ENCODE results near the gene MEX3D.

The MEX3D gene

GRCh38 chr19:1514986-1515721, 53.0 kb downstream of the MEX3D start:
- no peak for DNase-seq

DNA sequence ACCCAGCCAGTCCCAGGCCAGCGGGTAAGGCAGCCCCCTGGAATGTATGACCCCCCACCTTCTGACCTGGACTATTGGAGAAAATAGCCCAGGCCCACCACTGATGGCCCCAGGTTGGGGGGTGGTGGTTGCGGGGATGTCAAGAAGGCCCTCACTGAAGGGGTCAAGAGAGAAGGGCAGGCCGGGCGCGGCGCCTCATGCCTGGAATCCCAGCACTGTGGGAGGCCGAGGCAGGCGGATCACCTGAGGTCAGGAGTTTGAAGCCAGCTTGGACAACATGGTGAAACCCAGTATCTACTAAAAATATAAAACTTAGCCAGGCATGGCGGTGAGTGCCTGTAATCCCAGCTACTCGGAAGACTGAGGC, 53.8 kb downstream of the MEX3D start:
- no peak for DNase-seq

DNA sequence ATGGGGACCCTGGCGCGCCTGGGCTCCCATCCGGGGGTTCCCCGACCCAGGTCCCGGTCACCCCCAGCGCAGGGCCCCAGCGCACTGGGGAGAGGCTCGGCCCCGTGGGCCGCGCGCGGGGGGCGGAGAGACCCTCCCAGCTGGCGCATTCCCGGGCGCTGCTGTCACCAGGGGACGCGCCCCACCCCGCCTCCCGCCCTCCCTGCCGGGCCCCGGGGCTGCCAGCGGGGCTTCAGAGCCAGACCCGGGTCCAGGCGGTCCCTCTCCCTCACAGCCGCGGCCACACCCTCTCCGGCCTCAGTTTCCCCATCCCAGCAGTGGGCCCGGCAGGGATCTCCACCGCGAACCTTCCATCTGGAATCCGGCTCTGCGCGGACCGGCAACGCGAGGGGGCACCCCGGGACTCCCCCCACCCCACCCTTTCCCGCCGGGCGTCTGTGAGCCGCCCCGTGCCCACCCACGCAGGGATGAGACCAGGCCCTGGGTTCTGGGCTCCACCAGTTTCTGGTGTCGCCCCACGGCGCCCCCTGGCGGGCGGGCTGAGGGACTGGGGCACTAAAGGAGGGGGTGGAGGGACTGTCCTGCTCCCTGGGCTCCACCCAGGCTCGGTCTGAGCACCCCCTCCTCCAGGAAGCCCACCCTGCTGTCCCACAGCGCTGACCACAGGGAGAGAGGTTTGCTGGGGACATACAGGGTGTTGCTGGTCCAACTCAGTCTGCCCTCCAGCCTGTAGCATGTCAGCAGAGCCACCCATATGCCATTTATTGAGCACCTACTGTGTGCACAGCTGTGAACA, 54.4 kb downstream of the MEX3D start:
- DNase-seq, result no peak

DNA sequence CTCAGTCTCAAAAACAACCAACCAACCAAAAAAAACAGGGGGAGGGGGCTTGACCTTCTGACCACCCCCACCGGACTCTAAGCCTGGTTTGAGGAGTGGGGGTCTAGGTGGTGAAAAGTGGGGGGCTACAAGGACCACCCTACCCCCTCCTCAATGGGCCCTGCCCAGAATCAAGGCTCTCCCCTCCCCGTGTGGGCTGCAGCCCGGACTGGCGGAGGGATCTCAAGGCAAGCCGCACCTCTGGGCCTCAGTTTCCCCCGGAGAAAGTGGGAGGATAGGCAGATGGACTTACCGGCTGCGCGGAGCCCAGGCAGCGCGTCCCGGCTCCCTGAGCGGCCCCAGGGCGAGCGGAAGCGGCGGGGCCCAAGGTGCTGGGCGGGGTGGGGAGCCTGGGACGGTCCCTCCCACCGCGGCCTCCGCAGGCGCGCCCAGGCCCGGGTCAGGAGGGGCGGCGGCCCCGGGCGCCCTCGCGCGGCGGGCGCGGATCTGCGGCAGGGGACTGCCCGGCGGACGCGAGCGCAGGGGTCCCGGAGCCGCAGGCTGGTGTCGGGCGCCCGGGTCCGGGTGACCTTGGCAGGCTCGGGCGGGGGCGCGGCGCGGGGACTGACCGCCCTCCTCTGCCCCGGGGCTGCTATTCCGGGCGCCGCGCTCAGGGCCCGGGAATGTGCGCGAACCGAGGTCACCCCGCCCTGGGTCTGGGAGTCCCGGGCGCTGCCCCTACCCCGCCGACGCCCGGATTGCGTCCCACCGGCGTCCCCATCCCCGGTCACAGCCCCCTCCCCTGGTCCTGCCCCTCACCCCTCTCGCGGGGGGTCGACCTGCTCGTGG, 55.2 kb downstream of the MEX3D start, which contains the start of gene ADAMTSL5:
ADAMTSL5 (minus strand) TSS at position 349 of the 828 bp plus-strand sequence. CDS start 2,076 bp downstream, outside the sequence.
- no peak for DNase-seq

GRCh38 chr19:1511318-1512317, 56.5 kb downstream of the MEX3D start:
- DNase-seq, result no peak

DNA sequence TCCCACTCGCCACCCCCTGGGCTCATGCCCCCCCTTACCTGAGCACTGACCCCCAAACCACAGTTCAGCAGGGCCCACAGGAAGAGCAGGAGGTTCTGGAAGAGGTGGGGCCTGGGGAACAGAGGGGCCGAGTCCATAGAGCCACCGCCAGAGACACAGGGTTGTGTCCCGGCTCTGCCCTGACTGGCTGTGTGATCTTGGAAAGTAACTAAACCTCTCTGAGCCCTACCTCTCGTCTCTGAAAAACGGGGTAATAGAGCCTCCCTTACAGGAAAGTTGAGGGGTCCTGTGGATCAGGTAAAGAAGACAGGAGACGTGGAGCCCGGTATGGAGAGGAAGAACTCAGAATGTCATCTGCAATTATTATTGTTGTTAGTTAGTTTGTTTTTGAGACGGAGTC, 57.3 kb downstream of the MEX3D start:
- no peak for DNase-seq

DNA sequence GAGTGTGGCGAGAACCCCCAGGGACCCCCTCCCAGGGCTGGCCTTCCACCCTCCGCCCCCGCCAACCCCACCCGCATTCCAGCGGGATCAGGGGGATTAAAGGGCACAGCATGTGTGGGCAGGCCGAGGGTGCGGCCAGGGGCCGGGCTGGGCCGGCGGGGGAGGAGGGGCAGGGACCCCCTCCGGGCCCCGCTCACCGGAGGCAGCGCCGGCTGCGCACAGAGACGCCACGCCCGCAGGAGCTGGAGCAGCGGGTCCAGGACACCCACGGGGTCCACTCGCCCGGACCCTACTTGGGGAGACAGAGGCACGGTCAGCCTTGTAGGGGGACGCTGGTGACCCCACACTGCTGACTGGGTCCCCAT, 57.7 kb downstream of the MEX3D start:
- no peak for DNase-seq

GRCh38 chr19:1509602-1510441, 58.3 kb downstream of the MEX3D start:
- no peak for DNase-seq

DNA sequence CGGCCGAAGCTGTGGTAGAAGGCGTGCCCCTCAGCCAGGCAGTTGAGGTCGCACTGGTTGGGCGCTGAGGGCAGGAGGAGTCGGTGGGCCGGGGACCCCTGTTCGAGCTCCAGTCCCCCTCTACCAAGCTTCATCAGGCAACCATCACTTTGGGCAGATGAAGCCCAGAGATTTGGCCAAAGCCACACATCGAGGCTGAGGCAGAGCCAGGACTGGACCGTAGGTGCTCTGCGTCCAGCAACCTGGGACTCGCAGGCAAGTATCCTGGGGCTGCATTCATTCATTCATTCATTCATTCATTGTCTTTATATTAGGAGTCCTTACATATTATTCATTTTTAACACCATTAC, 59.6 kb downstream of the MEX3D start:
- DNase-seq, result no peak

- DNase-seq, result peak; percentile 63
These were observed 60.2 kb downstream of the MEX3D start for GRCh38 chr19:1507763-1508506.

- DNase-seq, result no peak
These were observed 60.9 kb downstream of the MEX3D start for GRCh38 chr19:1507192-1507660.

GRCh38 chr19:1505991-1506881, 61.9 kb downstream of the MEX3D start:
- no peak for DNase-seq

DNA sequence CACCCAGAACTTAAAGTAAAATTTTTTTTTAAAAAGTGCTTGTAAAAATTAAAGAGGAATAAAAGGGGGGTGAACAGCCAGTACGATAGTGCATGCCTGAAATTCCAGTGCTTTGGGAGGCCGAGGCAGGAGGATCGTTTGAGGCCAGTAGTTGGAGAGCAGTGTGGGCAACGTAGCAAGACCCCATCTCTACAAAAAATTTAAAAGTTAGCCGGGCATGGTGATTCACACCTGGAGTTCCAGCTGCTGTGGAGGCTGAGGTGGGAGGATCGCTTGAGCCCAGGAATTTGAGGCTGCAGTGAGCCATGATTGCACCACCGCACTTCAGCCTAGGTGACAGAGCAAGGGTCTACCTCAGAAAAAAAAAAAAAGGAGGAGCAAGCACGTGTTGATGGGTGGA, 63.1 kb downstream of the MEX3D start:
- no peak for DNase-seq
